ENCODE measurements around the gene GHSR. TPM values are rescaled to one million over a fixed set of nuclear protein-coding genes. Genes with fewer than 3 reads are reported as not detected.
"Not testable (repeated sequence)": the region's sequence is repeated elsewhere in the genome, so short reads cannot be mapped to it uniquely, and the experiment has no call there.

The GHSR gene
- total RNA-seq = not detected in 2 replicates
- polyA plus RNA-seq = not detected in 2 replicates

GRCh38 chr3:172447611-172448579, at the start of gene GHSR:
Gene GHSR, minus strand, starts transcription at chr3:172448456. Its CDS starts 43 bp downstream, at chr3:172448413.
- peaks cover 98% of the 10 kb centered on the region for H3K27me3 ChIP-seq
- no peaks in the 10 kb centered on the region for H3K4me1 ChIP-seq (ENCODE audit: low read depth)
- no peak within 1 kb of the TSS for H3K4me3 ChIP-seq
- no peaks in the 10 kb centered on the region for H3K36me3 ChIP-seq
- no peaks in the 10 kb centered on the region for H3K9me3 ChIP-seq (ENCODE audit: low read depth)
- TF ChIP-seq CTCF (IDR thresholded peaks at IDR 0.05; ENCODE audit: low read depth, low read length) = no peak
- no peak within 1 kb of the TSS for H3K27ac ChIP-seq
- no peak for DNase-seq (ENCODE audit: low read depth in 1 of 2, low spot score in 1 of 2)

- peak; percentile 73 to 88 for DNase-seq (ENCODE audit: low read depth in 1 of 2, low spot score in 1 of 2)
- H3K4me1 ChIP-seq (ENCODE audit: low read depth); H3K9me3 ChIP-seq (ENCODE audit: low read depth); H3K36me3 ChIP-seq; H3K27ac ChIP-seq; H3K27me3 ChIP-seq; H3K4me3 ChIP-seq: not testable (repeated sequence)
- TF ChIP-seq CTCF (IDR thresholded peaks at IDR 0.05; ENCODE audit: low read depth, low read length) = peak; percentile 69
These were observed 42.0 kb upstream of the GHSR start for GRCh38 chr3:172490198-172490669.

GRCh38 chr3:172478116-172478515, 29.9 kb upstream of the GHSR start:
- DNase-seq (ENCODE audit: low read depth in 1 of 2, low spot score in 1 of 2) = no peak
- no peak for TF ChIP-seq CTCF (IDR thresholded peaks at IDR 0.05; ENCODE audit: low read depth, low read length)
- Histone ChIP-seq H3K4me1 (ENCODE audit: low read depth) (no peaks in the 10 kb centered on the region), H3K27me3 (no peaks in the 10 kb centered on the region), H3K4me3 (no peak overlapping the region), H3K27ac (no peak overlapping the region), H3K9me3 (ENCODE audit: low read depth) (no peaks in the 10 kb centered on the region), H3K36me3 (no peaks in the 10 kb centered on the region)

- Histone ChIP-seq H3K36me3 (no peaks in the 10 kb centered on the region), H3K4me3 (peak overlapping the region; percentile 29), H3K27ac (no peak overlapping the region), H3K9me3 (ENCODE audit: low read depth) (no peaks in the 10 kb centered on the region), H3K4me1 (ENCODE audit: low read depth) (no peaks in the 10 kb centered on the region), H3K27me3 (no peaks in the 10 kb centered on the region)
- no peak for DNase-seq (ENCODE audit: low read depth in 1 of 2, low spot score in 1 of 2)
- no peak for TF ChIP-seq CTCF (IDR thresholded peaks at IDR 0.05; ENCODE audit: low read depth, low read length)
These were observed 28.1 kb upstream of the GHSR start for GRCh38 chr3:172476347-172476746.

GRCh38 chr3:172475703-172476102, 27.4 kb upstream of the GHSR start:
- Histone ChIP-seq H3K9me3 (ENCODE audit: low read depth) (no peaks in the 10 kb centered on the region), H3K4me3 (no peak overlapping the region), H3K27me3 (no peaks in the 10 kb centered on the region), H3K36me3 (no peaks in the 10 kb centered on the region), H3K4me1 (ENCODE audit: low read depth) (no peaks in the 10 kb centered on the region), H3K27ac (no peak overlapping the region)
- TF ChIP-seq CTCF (IDR thresholded peaks at IDR 0.05; ENCODE audit: low read depth, low read length) = no peak
- no peak for DNase-seq (ENCODE audit: low read depth in 1 of 2, low spot score in 1 of 2)

All from cardiac muscle cell (in vitro differentiated cells and primary cell).